Neural crest cell (in vitro differentiated cells): ENCODE results near the gene CORO7. TPM values are rescaled to one million over a fixed set of nuclear protein-coding genes. Genes with fewer than 3 reads are reported as not detected.

Source experiments
- DNase-seq: peaks from one replicate; pipeline ENCODE4 v3.0.0; 2021; ENCODE audit warnings: low read depth, mixed read lengths, low spot score
- H3K27ac Mint-ChIP-seq: one replicate; pipeline ENCODE4 v1.8.0; 2021; ENCODE audit warnings: mild to moderate bottlenecking, mixed read lengths; ENCODE audit not compliant: unreplicated experiment
- H3K27me3 Mint-ChIP-seq: 2 replicates; pipeline ENCODE4 v1.8.0; 2021; ENCODE audit warnings: low read depth, mild to moderate bottlenecking, mixed read lengths
- H3K36me3 Mint-ChIP-seq: 2 replicates; pipeline ENCODE4 v1.8.0; 2021; ENCODE audit warnings: low read depth, mild to moderate bottlenecking, mixed read lengths
- H3K4me1 Mint-ChIP-seq: 2 replicates; pipeline ENCODE4 v1.8.0; 2021; ENCODE audit warnings: mixed read lengths
- H3K4me3 Mint-ChIP-seq: one replicate; pipeline ENCODE4 v1.8.0; 2021; ENCODE audit warnings: mild to moderate bottlenecking, mixed read lengths
- H3K9me3 Mint-ChIP-seq: 2 replicates; pipeline ENCODE4 v1.8.0; 2021; ENCODE audit warnings: mixed read lengths
- CTCF ChIP-seq: fragments of 200-600 bp; sonication (generic); conservative IDR thresholded peaks from 2 replicates; pipeline ENCODE4 v1.5.0; 2021; ENCODE audit warnings: antibody characterized with exemption, mild to moderate bottlenecking
- total RNA-seq: library from RNA; stranded (reverse); gene quantifications from 2 replicates; pipeline ENCODE4 v1.2.1, GENCODE V29; 2021

Gene CORO7
- total RNA-seq, 1 donor from 2014 or later: 43.2 TPM

DNA sequence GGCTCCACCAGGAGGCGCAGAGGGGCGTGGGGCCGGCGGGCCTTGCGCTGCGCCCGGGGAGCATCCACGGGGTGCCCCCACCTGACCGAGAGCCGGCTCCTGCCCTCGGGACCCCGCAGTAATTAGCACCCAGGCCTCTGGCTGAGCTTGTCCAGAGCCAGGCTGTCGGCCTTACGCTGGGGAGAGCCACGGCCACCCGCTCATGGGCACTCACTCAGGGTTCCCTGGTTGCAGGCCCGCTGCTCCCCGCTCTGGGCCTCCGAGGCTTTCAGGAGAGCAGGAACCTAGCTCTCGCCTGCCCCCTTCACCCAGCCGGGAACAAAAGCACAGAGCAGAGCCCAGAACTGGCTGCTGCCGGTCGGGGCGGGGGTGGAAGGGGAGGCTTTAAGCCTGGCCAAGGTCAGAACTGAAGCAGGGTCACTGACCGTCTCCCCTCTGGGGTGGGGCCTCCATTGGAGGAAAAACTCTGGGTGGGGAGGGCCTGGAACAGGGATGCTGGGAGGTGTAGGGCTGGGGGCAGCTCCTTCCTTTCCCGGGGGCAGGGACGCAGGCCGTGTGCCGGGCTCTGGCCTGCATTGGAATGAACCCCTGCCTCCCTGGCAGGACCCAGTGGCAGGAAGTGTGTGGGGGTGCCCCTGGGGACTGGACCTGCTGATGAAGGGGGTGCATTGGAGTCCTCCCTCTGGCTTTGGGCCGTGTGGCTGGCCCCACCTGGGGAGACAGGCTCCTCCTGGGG is 88.2 kb downstream of the CORO7 start:
- H3K4me3 Mint-ChIP-seq: peak overlapping the region; percentile 65
- peak overlapping the region; percentile 19 for H3K27ac Mint-ChIP-seq
- H3K9me3 Mint-ChIP-seq: no peaks in the 10 kb centered on the region
- H3K27me3 Mint-ChIP-seq: no peaks in the 10 kb centered on the region
- DNase-seq: peak; percentile 68
- peak; percentile 65 for TF ChIP-seq CTCF
- H3K36me3 Mint-ChIP-seq: no peaks in the 10 kb centered on the region
- H3K4me1 Mint-ChIP-seq: peaks cover 15% of the 10 kb centered on the region

DNA sequence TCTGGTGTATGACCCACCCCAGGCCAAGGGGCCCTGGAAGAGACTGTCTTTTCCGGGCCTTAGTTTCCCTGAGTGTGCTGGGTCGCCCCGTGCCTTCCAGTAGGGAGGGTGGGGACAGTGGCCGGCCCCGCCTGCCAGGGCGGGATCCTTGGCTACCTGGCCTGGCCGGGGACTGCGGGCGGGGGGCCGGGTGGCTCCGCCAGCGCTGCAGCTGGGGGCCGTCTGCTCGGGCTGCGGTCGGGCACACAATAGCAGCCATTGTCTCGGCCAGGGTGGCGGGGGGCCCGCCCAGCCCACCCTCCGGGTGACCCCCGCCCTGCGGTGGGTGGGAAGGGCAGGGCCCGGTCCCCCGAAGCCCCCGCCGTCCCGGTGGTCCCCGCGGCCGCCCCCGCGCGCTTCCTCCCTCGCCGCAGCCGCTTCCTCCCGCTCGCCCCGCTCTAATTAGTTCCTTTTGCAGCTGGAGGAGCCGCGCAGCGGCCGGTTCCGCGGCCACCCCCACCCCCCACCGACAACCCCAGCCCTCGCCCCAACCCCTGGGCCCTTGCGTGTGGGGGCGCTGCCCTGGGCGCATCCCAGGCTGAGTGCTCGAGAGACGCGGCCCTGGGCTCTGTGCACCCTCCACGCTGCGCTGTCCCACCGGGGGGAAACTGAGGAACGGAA is 88.9 kb downstream of the CORO7 start:
- H3K36me3 Mint-ChIP-seq: no peaks in the 10 kb centered on the region
- H3K9me3 Mint-ChIP-seq: no peaks in the 10 kb centered on the region
- no peak overlapping the region for H3K4me3 Mint-ChIP-seq
- H3K4me1 Mint-ChIP-seq: peaks cover 15% of the 10 kb centered on the region
- no peak for TF ChIP-seq CTCF
- DNase-seq: no peak
- no peaks in the 10 kb centered on the region for H3K27me3 Mint-ChIP-seq
- H3K27ac Mint-ChIP-seq: no peak overlapping the region

DNA sequence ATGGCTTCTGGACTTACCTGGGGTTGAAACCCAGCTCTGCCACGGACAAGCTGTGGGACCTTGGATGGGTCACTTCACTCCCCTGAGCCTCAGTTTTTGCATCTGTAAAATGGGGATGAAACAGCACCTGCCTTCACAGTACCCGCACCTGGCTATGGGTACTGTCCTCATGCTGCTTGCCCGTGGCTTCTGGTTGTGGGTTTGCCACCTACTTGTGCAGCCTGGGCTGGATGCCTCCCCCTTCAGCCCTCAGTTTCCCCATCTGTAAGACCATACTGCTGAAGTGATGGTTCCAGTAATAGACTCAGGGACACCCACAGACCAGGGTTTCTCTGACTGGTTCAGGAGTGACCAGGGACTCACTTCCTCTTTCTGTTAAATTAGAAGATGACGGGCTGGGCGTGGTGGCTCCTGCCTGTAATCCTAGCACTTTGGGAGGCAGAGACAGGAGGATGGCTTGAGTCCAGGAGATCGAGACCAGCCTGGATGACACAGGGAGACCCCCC is 91.1 kb downstream of the CORO7 start:
- Mint-ChIP-seq H3K36me3 (no peaks in the 10 kb centered on the region), H3K4me3 (no peak overlapping the region), H3K27ac (peak overlapping the region; percentile 27), H3K4me1 (peaks cover 15% of the 10 kb centered on the region), H3K27me3 (no peaks in the 10 kb centered on the region), H3K9me3 (no peaks in the 10 kb centered on the region)
- no peak for TF ChIP-seq CTCF
- DNase-seq: no peak

- Mint-ChIP-seq H3K4me3 (peak overlapping the region; percentile 77), H3K4me1 (peaks cover 12% of the 10 kb centered on the region), H3K27ac (peak overlapping the region; percentile 86), H3K9me3 (no peaks in the 10 kb centered on the region), H3K27me3 (no peaks in the 10 kb centered on the region), H3K36me3 (no peaks in the 10 kb centered on the region)
- DNase-seq: no peak
- no peak for TF ChIP-seq CTCF
Observed at GRCh38 chr16:4324492-4325252, 91.7 kb downstream of the CORO7 start.

DNA sequence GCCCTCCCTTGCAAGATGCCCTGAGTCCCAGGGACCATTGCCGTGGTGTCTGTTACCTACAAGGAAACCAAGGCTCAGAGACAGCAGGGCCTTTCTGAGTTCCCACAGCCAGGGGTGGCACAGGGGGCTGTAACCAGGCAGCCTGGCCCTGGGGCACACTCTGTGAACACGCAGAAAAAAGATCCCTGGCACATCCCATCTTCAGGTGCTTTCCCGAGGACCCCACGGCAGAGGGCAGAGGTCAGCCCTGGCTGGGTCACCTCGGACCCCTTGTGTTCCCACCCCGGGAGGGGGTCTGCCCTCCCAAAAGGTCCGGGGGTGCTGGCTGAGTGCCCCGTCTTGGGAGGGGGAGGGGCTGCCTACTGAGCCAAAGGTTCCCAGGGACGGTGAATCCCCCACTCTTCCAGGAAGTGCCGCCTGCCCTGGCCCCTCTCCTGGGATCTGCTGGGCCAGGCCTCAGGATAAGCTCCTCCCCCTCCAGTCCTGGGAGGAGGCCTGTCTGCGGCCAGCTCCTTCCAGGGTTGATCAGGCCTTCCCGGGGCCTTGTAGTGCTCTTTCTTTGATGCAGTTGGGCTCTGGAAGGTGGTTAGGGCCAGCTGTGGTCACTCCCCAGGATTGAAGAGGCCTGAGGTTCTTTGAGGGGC is 92.4 kb downstream of the CORO7 start:
- Mint-ChIP-seq H3K4me3 (peak overlapping the region; percentile 77), H3K9me3 (no peaks in the 10 kb centered on the region), H3K27me3 (no peaks in the 10 kb centered on the region), H3K36me3 (no peaks in the 10 kb centered on the region), H3K27ac (peak overlapping the region; percentile 86), H3K4me1 (peaks cover 9% of the 10 kb centered on the region)
- peak; percentile 39 for DNase-seq
- TF ChIP-seq CTCF: no peak
